GM12878 (cell line): ENCODE measurements around the gene SFMBT1. TPM values are rescaled to one million over a fixed set of nuclear protein-coding genes. Genes with fewer than 3 reads are reported as not detected.

Source experiments
- DPF2 ChIP-seq: fragments of 450-650 bp; IDR thresholded peaks from 2 replicates; pipeline ENCODE4 v1.6.1; 2017; ENCODE audit warnings: mild to moderate bottlenecking
- NFYA ChIP-seq: IDR thresholded peaks from 2 replicates; pipeline ENCODE4 v1.6.1; 2011; ENCODE audit warnings: low read depth, mild to moderate bottlenecking, low read length, improper control_type of control experiment, borderline replicate concordance
- PML ChIP-seq: IDR thresholded peaks from 2 replicates; pipeline ENCODE4 v1.6.1; 2012; ENCODE audit warnings: low read length, inconsistent platforms
- RUNX3 ChIP-seq: IDR thresholded peaks from 2 replicates; pipeline ENCODE4 v1.6.1; 2012; ENCODE audit warnings: low read length, inconsistent platforms
- SPI1 ChIP-seq: IDR thresholded peaks from 2 replicates; pipeline ENCODE4 v1.6.1; 2011; ENCODE audit warnings: low read depth, mild to moderate bottlenecking, low read length, moderate library complexity, borderline replicate concordance; ENCODE audit not compliant: insufficient read depth
- TCF3 ChIP-seq: IDR thresholded peaks from 2 replicates; pipeline ENCODE4 v1.6.1; 2012; ENCODE audit warnings: low read depth, mild to moderate bottlenecking, low read length, borderline replicate concordance; ENCODE audit not compliant: insufficient read depth
- polyA plus RNA-seq, 11 experiments: library from polyadenylated mRNA; depleted of rRNA in 4 of 11; unstranded in 6 of 11; stranded (reverse) in 5 of 11; fragments of >200 nt; fragmentation: Nextera tagmentation in 4 of 11; fragmentation: Illumina TruSeq in 1 of 11; extraction: Ambion mirVana in 4 of 11; extraction: Trizol in 1 of 11; gene quantifications; 1 replicate in 1 of 11; 2 replicates in 10 of 11; pipeline versions ENCODE4 v1.2.1 to v1.2.3, GENCODE V29; 2011 to 2016; ENCODE audit warnings: inconsistent platforms in 2 of 11, missing spikeins in 2 of 11, low read depth in 1 of 11
- total RNA-seq, 4 experiments: library from RNA; depleted of rRNA in 3 of 4; stranded (reverse); fragments of >200 nt in 3 of 4; fragmentation: Illumina TruSeq in 1 of 4; extraction: Trizol in 1 of 4; gene quantifications; 2 replicates each; pipeline versions ENCODE4 v1.2.1 to v1.2.3, GENCODE V29; 2013 to 2021
- TF ChIP-seq, protein P1 (sequence below): fragments of 450-650 bp; IDR thresholded peaks from 2 replicates; pipeline ENCODE4 v1.6.1; 2016; ENCODE audit warnings: mild to moderate bottlenecking, moderate library complexity, borderline replicate concordance
- TF ChIP-seq, protein P2 (sequence below): IDR thresholded peaks from 2 replicates; pipeline ENCODE4 v1.6.1; 2012; ENCODE audit warnings: improper control_type of control experiment, low read depth, low read length; ENCODE audit not compliant: insufficient replicate concordance
- TF ChIP-seq, protein P3 (sequence below): fragments of 150-350 bp; IDR thresholded peaks from 2 replicates; pipeline ENCODE4 v1.6.1; 2016; ENCODE audit warnings: low read depth, low read length

The SFMBT1 gene
- total and polyA plus RNA-seq, 10 of the 15 experiments (the other 5 are each of a cell fraction or from before 2014, with no cell fraction given): 3.2 to 19.5 (median 11.4) TPM

- TF ChIP-seq, protein P1, sequence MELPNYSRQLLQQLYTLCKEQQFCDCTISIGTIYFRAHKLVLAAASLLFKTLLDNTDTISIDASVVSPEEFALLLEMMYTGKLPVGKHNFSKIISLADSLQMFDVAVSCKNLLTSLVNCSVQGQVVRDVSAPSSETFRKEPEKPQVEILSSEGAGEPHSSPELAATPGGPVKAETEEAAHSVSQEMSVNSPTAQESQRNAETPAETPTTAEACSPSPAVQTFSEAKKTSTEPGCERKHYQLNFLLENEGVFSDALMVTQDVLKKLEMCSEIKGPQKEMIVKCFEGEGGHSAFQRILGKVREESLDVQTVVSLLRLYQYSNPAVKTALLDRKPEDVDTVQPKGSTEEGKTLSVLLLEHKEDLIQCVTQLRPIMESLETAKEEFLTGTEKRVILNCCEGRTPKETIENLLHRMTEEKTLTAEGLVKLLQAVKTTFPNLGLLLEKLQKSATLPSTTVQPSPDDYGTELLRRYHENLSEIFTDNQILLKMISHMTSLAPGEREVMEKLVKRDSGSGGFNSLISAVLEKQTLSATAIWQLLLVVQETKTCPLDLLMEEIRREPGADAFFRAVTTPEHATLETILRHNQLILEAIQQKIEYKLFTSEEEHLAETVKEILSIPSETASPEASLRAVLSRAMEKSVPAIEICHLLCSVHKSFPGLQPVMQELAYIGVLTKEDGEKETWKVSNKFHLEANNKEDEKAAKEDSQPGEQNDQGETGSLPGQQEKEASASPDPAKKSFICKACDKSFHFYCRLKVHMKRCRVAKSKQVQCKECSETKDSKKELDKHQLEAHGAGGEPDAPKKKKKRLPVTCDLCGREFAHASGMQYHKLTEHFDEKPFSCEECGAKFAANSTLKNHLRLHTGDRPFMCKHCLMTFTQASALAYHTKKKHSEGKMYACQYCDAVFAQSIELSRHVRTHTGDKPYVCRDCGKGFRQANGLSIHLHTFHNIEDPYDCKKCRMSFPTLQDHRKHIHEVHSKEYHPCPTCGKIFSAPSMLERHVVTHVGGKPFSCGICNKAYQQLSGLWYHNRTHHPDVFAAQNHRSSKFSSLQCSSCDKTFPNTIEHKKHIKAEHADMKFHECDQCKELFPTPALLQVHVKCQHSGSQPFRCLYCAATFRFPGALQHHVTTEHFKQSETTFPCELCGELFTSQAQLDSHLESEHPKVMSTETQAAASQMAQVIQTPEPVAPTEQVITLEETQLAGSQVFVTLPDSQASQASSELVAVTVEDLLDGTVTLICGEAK: no peak
- no peak for TF ChIP-seq DPF2
- TF ChIP-seq NFYA: no peak
- TF ChIP-seq RUNX3: no peak
- TF ChIP-seq, protein P2, sequence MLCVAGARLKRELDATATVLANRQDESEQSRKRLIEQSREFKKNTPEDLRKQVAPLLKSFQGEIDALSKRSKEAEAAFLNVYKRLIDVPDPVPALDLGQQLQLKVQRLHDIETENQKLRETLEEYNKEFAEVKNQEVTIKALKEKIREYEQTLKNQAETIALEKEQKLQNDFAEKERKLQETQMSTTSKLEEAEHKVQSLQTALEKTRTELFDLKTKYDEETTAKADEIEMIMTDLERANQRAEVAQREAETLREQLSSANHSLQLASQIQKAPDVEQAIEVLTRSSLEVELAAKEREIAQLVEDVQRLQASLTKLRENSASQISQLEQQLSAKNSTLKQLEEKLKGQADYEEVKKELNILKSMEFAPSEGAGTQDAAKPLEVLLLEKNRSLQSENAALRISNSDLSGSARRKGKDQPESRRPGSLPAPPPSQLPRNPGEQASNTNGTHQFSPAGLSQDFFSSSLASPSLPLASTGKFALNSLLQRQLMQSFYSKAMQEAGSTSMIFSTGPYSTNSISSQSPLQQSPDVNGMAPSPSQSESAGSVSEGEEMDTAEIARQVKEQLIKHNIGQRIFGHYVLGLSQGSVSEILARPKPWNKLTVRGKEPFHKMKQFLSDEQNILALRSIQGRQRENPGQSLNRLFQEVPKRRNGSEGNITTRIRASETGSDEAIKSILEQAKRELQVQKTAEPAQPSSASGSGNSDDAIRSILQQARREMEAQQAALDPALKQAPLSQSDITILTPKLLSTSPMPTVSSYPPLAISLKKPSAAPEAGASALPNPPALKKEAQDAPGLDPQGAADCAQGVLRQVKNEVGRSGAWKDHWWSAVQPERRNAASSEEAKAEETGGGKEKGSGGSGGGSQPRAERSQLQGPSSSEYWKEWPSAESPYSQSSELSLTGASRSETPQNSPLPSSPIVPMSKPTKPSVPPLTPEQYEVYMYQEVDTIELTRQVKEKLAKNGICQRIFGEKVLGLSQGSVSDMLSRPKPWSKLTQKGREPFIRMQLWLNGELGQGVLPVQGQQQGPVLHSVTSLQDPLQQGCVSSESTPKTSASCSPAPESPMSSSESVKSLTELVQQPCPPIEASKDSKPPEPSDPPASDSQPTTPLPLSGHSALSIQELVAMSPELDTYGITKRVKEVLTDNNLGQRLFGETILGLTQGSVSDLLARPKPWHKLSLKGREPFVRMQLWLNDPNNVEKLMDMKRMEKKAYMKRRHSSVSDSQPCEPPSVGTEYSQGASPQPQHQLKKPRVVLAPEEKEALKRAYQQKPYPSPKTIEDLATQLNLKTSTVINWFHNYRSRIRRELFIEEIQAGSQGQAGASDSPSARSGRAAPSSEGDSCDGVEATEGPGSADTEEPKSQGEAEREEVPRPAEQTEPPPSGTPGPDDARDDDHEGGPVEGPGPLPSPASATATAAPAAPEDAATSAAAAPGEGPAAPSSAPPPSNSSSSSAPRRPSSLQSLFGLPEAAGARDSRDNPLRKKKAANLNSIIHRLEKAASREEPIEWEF: no peak
- no peak for TF ChIP-seq TCF3
- TF ChIP-seq, protein P3, sequence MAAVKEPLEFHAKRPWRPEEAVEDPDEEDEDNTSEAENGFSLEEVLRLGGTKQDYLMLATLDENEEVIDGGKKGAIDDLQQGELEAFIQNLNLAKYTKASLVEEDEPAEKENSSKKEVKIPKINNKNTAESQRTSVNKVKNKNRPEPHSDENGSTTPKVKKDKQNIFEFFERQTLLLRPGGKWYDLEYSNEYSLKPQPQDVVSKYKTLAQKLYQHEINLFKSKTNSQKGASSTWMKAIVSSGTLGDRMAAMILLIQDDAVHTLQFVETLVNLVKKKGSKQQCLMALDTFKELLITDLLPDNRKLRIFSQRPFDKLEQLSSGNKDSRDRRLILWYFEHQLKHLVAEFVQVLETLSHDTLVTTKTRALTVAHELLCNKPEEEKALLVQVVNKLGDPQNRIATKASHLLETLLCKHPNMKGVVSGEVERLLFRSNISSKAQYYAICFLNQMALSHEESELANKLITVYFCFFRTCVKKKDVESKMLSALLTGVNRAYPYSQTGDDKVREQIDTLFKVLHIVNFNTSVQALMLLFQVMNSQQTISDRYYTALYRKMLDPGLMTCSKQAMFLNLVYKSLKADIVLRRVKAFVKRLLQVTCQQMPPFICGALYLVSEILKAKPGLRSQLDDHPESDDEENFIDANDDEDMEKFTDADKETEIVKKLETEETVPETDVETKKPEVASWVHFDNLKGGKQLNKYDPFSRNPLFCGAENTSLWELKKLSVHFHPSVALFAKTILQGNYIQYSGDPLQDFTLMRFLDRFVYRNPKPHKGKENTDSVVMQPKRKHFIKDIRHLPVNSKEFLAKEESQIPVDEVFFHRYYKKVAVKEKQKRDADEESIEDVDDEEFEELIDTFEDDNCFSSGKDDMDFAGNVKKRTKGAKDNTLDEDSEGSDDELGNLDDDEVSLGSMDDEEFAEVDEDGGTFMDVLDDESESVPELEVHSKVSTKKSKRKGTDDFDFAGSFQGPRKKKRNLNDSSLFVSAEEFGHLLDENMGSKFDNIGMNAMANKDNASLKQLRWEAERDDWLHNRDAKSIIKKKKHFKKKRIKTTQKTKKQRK: no peak
- no peak for TF ChIP-seq SPI1
- TF ChIP-seq PML: no peak
Observed at GRCh38 chr3:52856666-52857065, 189.2 kb downstream of the SFMBT1 start (continued).
